H9 (cell line): ENCODE measurements around the gene ARMC5. TPM values are rescaled to one million over a fixed set of nuclear protein-coding genes. Genes with fewer than 3 reads are reported as not detected.

ENCODE experiments used
- DNase-seq: peaks from one replicate; pipeline ENCODE4 v3.0.0-alpha.2; 2017
- H2AFZ ChIP-seq: one replicate; pipeline ENCODE4 v1.6.1; 2013; ENCODE audit warnings: mild to moderate bottlenecking, low read length, control low read depth, moderate library complexity
- H2AK5ac ChIP-seq: 2 replicates; pipeline ENCODE4 v1.6.1; 2013; ENCODE audit warnings: low read length, control low read depth, mixed read lengths; ENCODE audit not compliant: insufficient read length
- H2BK120ac ChIP-seq: one replicate; pipeline ENCODE4 v1.6.1; 2013; ENCODE audit warnings: low read depth, mild to moderate bottlenecking, low read length, control low read depth, inconsistent platforms; ENCODE audit not compliant: poor library complexity, severe bottlenecking
- H2BK12ac ChIP-seq: 2 replicates; pipeline ENCODE4 v1.6.1; 2013; ENCODE audit warnings: low read length, control low read depth, mixed read lengths, low read depth; ENCODE audit not compliant: insufficient read length
- H2BK15ac ChIP-seq: 2 replicates; pipeline ENCODE4 v1.6.1; 2013; ENCODE audit warnings: low read depth, low read length, control low read depth
- H2BK20ac ChIP-seq: one replicate; pipeline ENCODE4 v1.6.1; 2013; ENCODE audit warnings: low read depth, mild to moderate bottlenecking, low read length, control low read depth, inconsistent platforms; ENCODE audit not compliant: poor library complexity, severe bottlenecking
- H2BK5ac ChIP-seq: 2 replicates; pipeline ENCODE4 v1.6.1; 2013; ENCODE audit warnings: low read length, control low read depth, mixed read lengths; ENCODE audit not compliant: insufficient read length
- H3K14ac ChIP-seq: 2 replicates; pipeline ENCODE4 v1.6.1; 2013; ENCODE audit warnings: low read length, control low read depth; ENCODE audit not compliant: insufficient read depth
- H3K18ac ChIP-seq: 2 replicates; pipeline ENCODE4 v1.6.1; 2013; ENCODE audit warnings: low read depth, mild to moderate bottlenecking, mixed read lengths, low read length, control low read depth; ENCODE audit not compliant: insufficient read length
- H3K23ac ChIP-seq: 2 replicates; pipeline ENCODE4 v1.6.1; 2013; ENCODE audit warnings: low read length, control low read depth, mixed read lengths, low read depth; ENCODE audit not compliant: insufficient read length
- H3K23me2 ChIP-seq: 2 replicates; pipeline ENCODE4 v1.6.1; 2013; ENCODE audit warnings: low read depth, mild to moderate bottlenecking, mixed read lengths, low read length, control low read depth; ENCODE audit not compliant: insufficient read length, poor library complexity, severe bottlenecking
- H3K27ac ChIP-seq: 2 replicates; pipeline ENCODE4 v1.5.1; 2013; ENCODE audit warnings: low read length, control low read depth, mixed read lengths, low read depth; ENCODE audit not compliant: insufficient read length
- H3K27me3 ChIP-seq: 2 replicates; pipeline ENCODE4 v1.6.1; 2013; ENCODE audit warnings: low read length, control low read depth, inconsistent platforms; ENCODE audit not compliant: insufficient read depth
- H3K4ac ChIP-seq: 2 replicates; pipeline ENCODE4 v1.6.1; 2013; ENCODE audit warnings: low read depth, mild to moderate bottlenecking, control low read depth, inconsistent platforms, low read length, moderate library complexity
- H3K4me1 ChIP-seq: 2 replicates; pipeline ENCODE4 v1.6.1; 2013; ENCODE audit warnings: low read length, control low read depth, inconsistent platforms; ENCODE audit not compliant: insufficient read depth
- H3K4me2 ChIP-seq: 2 replicates; pipeline ENCODE4 v1.6.1; 2013; ENCODE audit warnings: low read length, control low read depth, mixed read lengths; ENCODE audit not compliant: insufficient read length, insufficient read depth
- H3K56ac ChIP-seq: 2 replicates; pipeline ENCODE4 v1.6.1; 2013; ENCODE audit warnings: low read depth, mild to moderate bottlenecking, mixed read lengths, low read length, control low read depth; ENCODE audit not compliant: insufficient read length
- H3K79me1 ChIP-seq: 2 replicates; pipeline ENCODE4 v1.6.1; 2013; ENCODE audit warnings: low read depth, mild to moderate bottlenecking, moderate library complexity, low read length, control low read depth, inconsistent platforms; ENCODE audit not compliant: insufficient read depth, poor library complexity, severe bottlenecking
- H3K79me2 ChIP-seq: 2 replicates; pipeline ENCODE4 v1.6.1; 2013; ENCODE audit warnings: low read length, control low read depth, inconsistent platforms; ENCODE audit not compliant: insufficient read depth
- H3K9ac ChIP-seq: 2 replicates; pipeline ENCODE4 v1.6.1; 2013; ENCODE audit warnings: low read length, control low read depth, mixed read lengths; ENCODE audit not compliant: insufficient read length; ENCODE audit errors: extremely low read depth
- H3K9me3 ChIP-seq: one replicate; pipeline ENCODE4 v1.6.1; 2013; ENCODE audit warnings: low read depth, low read length, inconsistent platforms; ENCODE audit not compliant: control insufficient read depth
- H3T11ph ChIP-seq: one replicate; pipeline ENCODE4 v1.6.1; 2013; ENCODE audit warnings: mild to moderate bottlenecking, low read length, control low read depth, inconsistent platforms
- H4K20me1 ChIP-seq: one replicate; pipeline ENCODE4 v1.6.1; 2013; ENCODE audit not compliant: control insufficient read depth, insufficient read length, insufficient read depth
- H4K5ac ChIP-seq: 2 replicates; pipeline ENCODE4 v1.6.1; 2013; ENCODE audit warnings: low read depth, mild to moderate bottlenecking, mixed read lengths, low read length, control low read depth; ENCODE audit not compliant: insufficient read length
- H4K8ac ChIP-seq: replicated peaks from 2 replicates; pipeline ENCODE4 v1.6.1; 2013; ENCODE audit warnings: low read length, control low read depth, mixed read lengths, low read depth; ENCODE audit not compliant: insufficient read length
- H4K91ac ChIP-seq: 2 replicates; pipeline ENCODE4 v1.6.1; 2013; ENCODE audit warnings: low read depth, mild to moderate bottlenecking, moderate library complexity, mixed read lengths, low read length, control low read depth; ENCODE audit not compliant: insufficient read length
- H3K27ac Mint-ChIP-seq, 3 experiments: 2 replicates in 2 of 3; 3 replicates in 1 of 3; pipeline ENCODE4 v1.8.0; 2020 to 2021; ENCODE audit warnings: mixed read lengths in 3 of 3, mild to moderate bottlenecking in 1 of 3, moderate library complexity in 1 of 3
- H3K27me3 Mint-ChIP-seq: 2 replicates; pipeline ENCODE4 v1.8.0; 2021; ENCODE audit warnings: low read depth, mild to moderate bottlenecking, moderate library complexity, mixed read lengths
- H3K36me3 Mint-ChIP-seq, 3 experiments: 2 replicates in 2 of 3; 3 replicates in 1 of 3; pipeline ENCODE4 v1.8.0; 2020 to 2021; ENCODE audit warnings: low read depth in 3 of 3, mixed read lengths in 3 of 3; ENCODE audit not compliant: insufficient read depth in 1 of 3
- H3K4me1 Mint-ChIP-seq, 2 experiments: 2 replicates each; pipeline ENCODE4 v1.8.0; 2020; ENCODE audit warnings: mixed read lengths in 2 of 2
- H3K4me3 Mint-ChIP-seq, 2 experiments: 2 replicates in 1 of 2; 3 replicates in 1 of 2; pipeline ENCODE4 v1.8.0; 2020 to 2021; ENCODE audit warnings: mild to moderate bottlenecking in 2 of 2, mixed read lengths in 2 of 2, moderate library complexity in 1 of 2
- H3K9me3 Mint-ChIP-seq, 2 experiments: 2 replicates in 1 of 2; 3 replicates in 1 of 2; pipeline ENCODE4 v1.8.0; 2020; ENCODE audit warnings: mild to moderate bottlenecking in 2 of 2, mixed read lengths in 2 of 2, moderate library complexity in 1 of 2
- CTCF ChIP-seq: fragments of 200-600 bp; sonication (generic); conservative IDR thresholded peaks from 3 replicates; pipeline ENCODE4 v1.8.0; 2021; ENCODE audit warnings: antibody characterized with exemption, mild to moderate bottlenecking
- WGBS: extraction: QIAGEN DNeasy Blood & Tissue Kit; methylation state at CpG from one replicate; pipeline ENCODE4 v1.1.7; 2013; ENCODE audit warnings: missing lambda C conversion rate, low lambda C conversion rate, mixed read lengths; ENCODE audit not compliant: insufficient read length; ENCODE audit errors: extremely low coverage; 5-methylcytosine and 5-hydroxymethylcytosine counted together
- total RNA-seq: library from RNA; stranded (reverse); gene quantifications from 2 replicates; pipeline ENCODE4 v1.2.1, GENCODE V29; 2021

ARMC5 gene
- total RNA-seq, 1 experiment from 2014 or later: 18.7 TPM

- Histone ChIP-seq H3K56ac (no peak overlapping the region), H4K8ac (no peak overlapping the region), H3K79me1 (no peaks in the 10 kb centered on the region), H3K23me2 (no peaks in the 10 kb centered on the region), H2BK12ac (no peak overlapping the region), H3K9ac (no peak overlapping the region), H2BK5ac (no peak overlapping the region), H3K23ac (no peak overlapping the region), H3K4me1 (no peaks in the 10 kb centered on the region), H2AK5ac (no peak overlapping the region), H2BK20ac (no peak overlapping the region), H3K14ac (no peak overlapping the region), H4K91ac (no peak overlapping the region), H3K27me3 (no peaks in the 10 kb centered on the region), H3K4ac (no peak overlapping the region), H2BK120ac (no peak overlapping the region), H3K18ac (no peak overlapping the region), H3T11ph (no peak overlapping the region), H4K5ac (no peak overlapping the region), H3K27ac (no peak overlapping the region), H3K79me2 (no peaks in the 10 kb centered on the region), H3K4me2 (no peak overlapping the region), H3K9me3 (no peaks in the 10 kb centered on the region), H2BK15ac (no peak overlapping the region; the same call in 1 of the 2 replicates), H2AFZ (no peak overlapping the region), H4K20me1 (no peaks in the 10 kb centered on the region)
- WGBS: no CpG with 5 or more reads among the region's 20 CpGs
- DNase-seq: no peak
- H3K27me3 Mint-ChIP-seq: peaks cover 4% of the 10 kb centered on the region; the same call in 1 of the 2 replicates
- H3K36me3 Mint-ChIP-seq: peaks cover 3 to 34% (median 29%) of the 10 kb centered on the region in 3 experiments
- no peaks in the 10 kb centered on the region; a peak in 1 of 4 replicates for H3K4me1 Mint-ChIP-seq
- H3K4me3 Mint-ChIP-seq: no peak overlapping the region
- peak overlapping the region in 1 of 3 experiments; percentile 66; a peak in 1 of 7 replicates for H3K27ac Mint-ChIP-seq
- peaks cover 0 to 2% of the 10 kb centered on the region in 2 experiments; a peak in 1 of 5 replicates for H3K9me3 Mint-ChIP-seq
- TF ChIP-seq CTCF: no peak
Measured at GRCh38 chr16:31465788-31466370, 6.6 kb downstream of the ARMC5 start.
